HTR-8/SVneo (cell line): ENCODE results near the gene GNS.
"Not testable (repeated sequence)": the region's sequence is repeated elsewhere in the genome, so short reads cannot be mapped to it uniquely, and the experiment has no call there.

Experiments used
- DNase-seq: peaks from one replicate; pipeline ENCODE4 v3.0.0; 2011; ENCODE audit warnings: low spot score, mixed read lengths; ENCODE audit not compliant: insufficient read length
- FAIRE-seq: peaks from 2 replicates; lab custom pipeline; 2011; peaks lifted over from hg19 to GRCh38; lab: Jason Lieb, UNC

The GNS gene

DNA sequence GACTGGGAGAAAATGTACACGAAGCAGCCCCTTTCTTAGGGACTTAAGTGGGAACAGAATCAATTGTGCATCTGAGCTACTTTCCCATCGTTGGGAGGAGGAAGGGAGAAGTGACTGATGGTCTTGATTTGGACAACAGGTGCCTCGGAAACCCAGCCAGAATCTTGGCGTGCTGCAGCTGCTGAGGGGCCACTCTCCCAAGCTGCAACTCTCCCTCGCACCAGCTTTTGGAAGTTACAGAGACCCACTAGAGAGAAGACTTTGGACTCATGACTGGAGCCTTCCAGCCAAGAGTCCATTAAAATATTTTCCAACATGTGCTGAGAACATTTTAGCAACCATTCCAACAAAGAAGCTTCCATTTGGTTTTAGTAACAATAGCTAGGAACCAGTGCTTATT, 52.3 kb downstream of the GNS start:
- DNase-seq (no peak), FAIRE-seq (no peak)

GRCh38 chr12:64706306-64706705, 52.9 kb downstream of the GNS start:
- FAIRE-seq (no peak), DNase-seq (no peak)

DNA sequence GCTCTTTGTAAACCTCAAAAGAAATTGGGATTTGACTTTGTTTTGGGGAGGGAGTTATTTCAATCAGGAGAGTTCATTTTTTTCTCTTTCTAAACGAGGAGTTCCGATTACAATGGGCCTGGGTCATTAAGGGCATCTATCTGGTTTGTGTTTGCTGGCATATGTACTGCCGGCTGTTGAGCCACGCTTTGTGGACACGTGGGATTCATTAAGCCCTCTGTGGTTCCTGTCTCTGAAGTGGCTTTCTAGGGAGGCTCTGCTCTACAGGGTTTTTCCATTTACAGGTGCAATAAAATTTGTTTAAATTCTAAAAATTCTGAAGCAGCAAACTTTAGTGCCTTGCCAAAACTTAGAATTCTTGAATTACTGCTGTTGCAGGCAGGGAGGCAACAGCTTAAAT, 57.9 kb downstream of the GNS start:
- DNase-seq (no peak), FAIRE-seq (no peak)

- DNase-seq (no peak), FAIRE-seq (no peak)
These were observed 58.7 kb downstream of the GNS start for GRCh38 chr12:64700532-64700931.

- DNase-seq (no peak), FAIRE-seq (no peak)
These were observed 59.6 kb downstream of the GNS start for GRCh38 chr12:64699504-64700115.

DNA sequence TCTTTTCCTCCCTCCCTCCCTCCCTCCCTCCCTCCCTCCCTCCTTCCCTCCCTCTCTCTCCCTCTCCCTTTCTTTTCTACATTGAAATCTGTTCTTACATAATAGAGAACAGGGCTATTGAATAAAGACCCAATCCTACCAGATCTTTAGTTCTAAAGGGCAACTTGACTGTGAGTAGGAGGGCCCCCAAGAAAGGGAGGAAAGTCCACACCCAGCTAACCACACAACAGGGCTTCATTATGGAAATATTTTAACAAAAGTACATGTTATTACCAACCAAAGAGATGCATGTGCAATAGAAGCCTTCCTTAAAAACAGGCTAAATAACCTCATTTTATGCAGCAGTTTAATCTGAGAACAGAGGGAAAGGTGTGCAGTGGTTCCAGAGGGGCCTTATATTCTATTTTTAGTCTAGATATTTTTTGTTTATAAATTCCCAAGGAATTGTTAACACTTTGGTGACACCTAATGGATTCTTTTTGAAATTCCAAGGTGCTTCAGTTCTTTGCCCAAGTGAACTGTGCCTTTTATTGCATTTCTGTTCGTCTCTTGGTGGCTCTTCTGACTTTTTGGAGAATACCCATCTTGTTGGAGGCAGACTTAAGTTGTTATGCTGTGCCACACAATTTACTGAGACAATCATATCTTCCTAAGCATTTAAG, 63.0 kb downstream of the GNS start:
- DNase-seq, result no peak
- FAIRE-seq, result no peak

DNA sequence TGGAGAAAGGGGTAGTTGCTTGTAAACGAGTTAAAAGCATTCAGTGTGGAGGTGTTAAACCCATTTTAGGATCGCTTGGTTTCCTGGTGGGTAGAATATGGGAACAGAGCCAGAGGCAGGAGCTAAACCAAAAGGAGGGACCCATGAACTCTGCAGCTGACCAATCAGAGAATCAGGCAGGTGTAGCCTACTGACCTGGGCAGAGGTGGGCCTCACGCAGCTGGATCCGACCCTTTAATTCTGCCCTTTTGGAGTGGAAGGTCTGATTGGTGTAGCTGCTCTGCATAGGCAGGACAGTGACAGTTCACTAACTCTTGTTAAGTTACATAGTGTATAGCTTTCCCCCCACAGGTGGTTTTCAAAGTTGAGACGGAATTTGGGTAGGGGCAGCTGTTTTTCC, 63.7 kb downstream of the GNS start:
- no peak for FAIRE-seq
- DNase-seq, result no peak

- FAIRE-seq, result no peak
These were observed 64.8 kb downstream of the GNS start for GRCh38 chr12:64694130-64695040.

GRCh38 chr12:64691795-64692583, 67.2 kb downstream of the GNS start:
- DNase-seq (no peak), FAIRE-seq (no peak)

More at GRCh38 chr12:64694130-64695040, 64.8 kb downstream of the GNS start:
- DNase-seq, result no peak

DNA sequence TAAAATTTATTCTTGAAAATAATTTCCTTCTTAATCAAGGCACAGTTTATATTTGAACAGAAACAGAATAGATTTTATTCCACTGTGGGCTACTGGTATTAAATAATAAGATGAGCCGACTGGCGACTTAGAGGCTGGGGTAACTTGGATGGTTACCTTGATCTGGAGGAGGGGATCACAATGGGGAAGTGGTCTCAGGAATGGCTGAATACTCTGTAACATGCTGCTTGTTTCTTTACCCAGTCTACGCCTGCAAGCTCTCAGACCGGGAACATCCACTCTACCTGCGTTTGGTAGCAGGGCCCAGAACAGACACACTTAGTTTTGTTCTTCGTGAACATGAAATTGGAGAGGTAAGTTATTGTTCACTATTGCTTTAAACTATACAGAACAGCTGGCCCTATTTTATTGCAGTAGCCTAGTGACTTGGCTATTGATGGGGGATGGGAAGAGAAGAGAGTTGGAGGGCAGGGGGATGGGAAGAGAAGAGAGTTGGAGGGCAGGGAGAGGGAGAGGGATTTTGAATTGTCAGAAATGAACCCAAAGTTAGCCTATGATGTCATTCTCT, 67.9 kb downstream of the GNS start:
- DNase-seq (no peak), FAIRE-seq (no peak)

- FAIRE-seq, DNase-seq: not testable (repeated sequence)
These were observed 69.0 kb downstream of the GNS start for GRCh38 chr12:64690236-64690635.

DNA sequence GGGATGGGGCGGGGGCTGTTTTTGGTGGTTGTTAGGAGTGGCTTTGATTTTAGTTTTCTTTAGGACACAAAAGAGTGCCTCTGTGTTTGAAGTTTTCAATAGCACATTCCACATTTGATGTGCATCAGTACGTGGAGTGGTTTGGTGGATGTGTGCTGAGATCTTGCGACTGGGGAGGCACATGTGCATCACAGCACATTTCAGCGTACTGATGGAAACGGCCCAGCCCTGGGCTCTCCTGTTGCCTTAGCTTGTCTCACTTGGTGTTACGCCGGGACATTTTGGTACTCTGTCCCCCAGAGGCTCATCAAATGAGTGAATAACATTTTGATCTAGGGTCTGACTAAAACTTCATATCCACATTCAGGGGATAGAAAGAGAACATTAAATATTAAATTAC, 70.5 kb downstream of the GNS start:
- FAIRE-seq (no peak), DNase-seq (no peak)

DNA sequence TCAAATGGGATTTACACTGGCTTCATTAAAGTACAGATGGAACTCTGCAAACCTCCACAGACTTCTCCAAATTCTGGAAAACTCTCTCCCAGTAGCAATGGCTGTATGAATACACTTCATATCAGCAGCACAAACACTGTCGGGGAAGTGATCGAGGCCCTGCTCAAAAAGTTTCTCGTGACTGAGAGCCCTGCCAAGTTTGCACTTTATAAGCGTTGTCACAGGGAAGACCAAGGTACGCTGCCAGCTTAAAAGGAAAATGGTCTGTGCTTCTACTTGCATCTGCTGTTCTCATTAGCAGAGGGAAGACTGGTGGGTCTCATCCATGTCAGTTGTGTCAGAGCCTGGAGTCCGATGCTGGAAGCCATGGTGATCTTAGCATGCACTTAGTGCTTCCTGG, 71.0 kb downstream of the GNS start:
- no peak for DNase-seq
- no peak for FAIRE-seq

GRCh38 chr12:64687816-64688215, 71.4 kb downstream of the GNS start:
- FAIRE-seq, result no peak
- no peak for DNase-seq

- DNase-seq (no peak), FAIRE-seq (no peak)
These were observed 73.6 kb downstream of the GNS start for GRCh38 chr12:64685605-64686004.

- no peak for FAIRE-seq
- DNase-seq, result no peak
These were observed 74.2 kb downstream of the GNS start for GRCh38 chr12:64685050-64685449.

DNA sequence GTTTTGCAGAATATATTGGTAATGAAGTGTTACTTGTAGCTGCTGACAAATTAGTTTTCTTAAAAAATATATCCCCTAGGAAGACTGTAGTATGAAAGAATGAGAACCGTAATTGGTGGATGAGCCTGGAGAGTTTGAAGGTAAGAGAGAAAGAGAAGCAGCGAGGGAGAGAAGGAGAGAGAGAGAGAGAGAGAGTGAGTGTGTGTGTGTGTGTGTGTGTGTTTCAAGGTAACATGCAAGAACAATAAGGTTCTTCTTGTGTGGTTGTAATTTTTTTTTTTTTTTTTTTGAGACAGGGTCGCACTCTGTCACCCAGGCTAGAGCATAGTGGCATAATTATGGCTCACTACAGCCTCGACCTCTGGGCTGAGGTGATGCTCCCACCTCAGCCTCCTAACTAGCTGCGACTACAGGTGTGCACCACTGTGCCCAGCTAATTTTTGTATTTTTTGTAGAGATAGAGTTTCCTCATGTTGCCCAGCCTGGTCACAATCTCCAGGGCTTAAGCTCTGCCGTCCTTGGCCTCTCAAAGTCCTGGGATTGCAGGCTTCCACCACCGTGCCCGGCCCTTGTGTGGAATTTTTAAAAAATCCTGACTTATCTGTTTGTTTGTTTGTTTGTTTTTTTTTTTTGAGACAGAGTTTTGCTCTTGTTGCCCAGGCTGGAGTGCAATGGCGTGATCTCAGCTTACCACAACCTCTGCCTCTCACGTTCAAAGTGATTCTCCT, 75.2 kb downstream of the GNS start:
- DNase-seq (no peak), FAIRE-seq (no peak)

GRCh38 chr12:64682572-64683277, 76.5 kb downstream of the GNS start:
- FAIRE-seq, result no peak
- no peak for DNase-seq
